Eye (tissue), 1 donor: ENCODE data around the gene SYK.

ENCODE experiments used
- DNase-seq: peaks from one replicate; pipeline ENCODE4 v3.0.0-alpha.2; 2015

Gene SYK

GRCh38 chr9:90909225-90909624 is 107.6 kb downstream of the SYK start:
- no peak for DNase-seq

GRCh38 chr9:90909747-90910283 is 108.2 kb downstream of the SYK start:
- no peak for DNase-seq

- no peak for DNase-seq
Measured at GRCh38 chr9:90914196-90914595, 112.6 kb downstream of the SYK start.

GRCh38 chr9:90914868-90915483 is 113.4 kb downstream of the SYK start:
- DNase-seq = peak; percentile 88

GRCh38 chr9:90915693-90916092 is 114.1 kb downstream of the SYK start:
- peak; percentile 25 for DNase-seq

- no peak for DNase-seq
Measured at GRCh38 chr9:90916147-90916734, 114.6 kb downstream of the SYK start.

GRCh38 chr9:90919883-90920282 is 118.3 kb downstream of the SYK start:
- no peak for DNase-seq

GRCh38 chr9:90921104-90921503 is 119.5 kb downstream of the SYK start:
- peak; percentile 15 for DNase-seq

GRCh38 chr9:90921969-90922368 is 120.3 kb downstream of the SYK start:
- no peak for DNase-seq

- DNase-seq = no peak
Measured at GRCh38 chr9:90925581-90926257, 124.1 kb downstream of the SYK start.

- DNase-seq = no peak
Measured at GRCh38 chr9:90926936-90927335, 125.3 kb downstream of the SYK start.

- DNase-seq = no peak
Measured at GRCh38 chr9:90927496-90927895, 125.9 kb downstream of the SYK start.

- no peak for DNase-seq
Measured at GRCh38 chr9:90929626-90930025, 128.0 kb downstream of the SYK start.

- DNase-seq = no peak
Measured at GRCh38 chr9:90933468-90933867, 131.8 kb downstream of the SYK start.

GRCh38 chr9:90939351-90939750 is 137.7 kb downstream of the SYK start:
- no peak for DNase-seq

GRCh38 chr9:90940280-90940679 is 138.7 kb downstream of the SYK start:
- no peak for DNase-seq

- DNase-seq = no peak
Measured at GRCh38 chr9:90941661-90942060, 140.0 kb downstream of the SYK start.

GRCh38 chr9:90942555-90942954 is 140.9 kb downstream of the SYK start:
- DNase-seq = no peak

GRCh38 chr9:90943341-90943740 is 141.7 kb downstream of the SYK start:
- DNase-seq = no peak

GRCh38 chr9:90945336-90945735 is 143.7 kb downstream of the SYK start:
- no peak for DNase-seq

GRCh38 chr9:90946982-90947381 is 145.4 kb downstream of the SYK start:
- no peak for DNase-seq
